Omental fat pad (tissue), 4 donors: ENCODE results near the gene NPAT. TPM values are rescaled to one million over a fixed set of nuclear protein-coding genes. Genes with fewer than 3 reads are reported as not detected.

Experiments used
- ATAC-seq: fragments of 150-250 bp; one replicate; pipeline ENCODE4 v1.9.1; 2016; ENCODE audit warnings: mild to moderate bottlenecking, moderate library complexity; ENCODE audit not compliant: low FRiP score
- DNase-seq: peaks from one replicate; pipeline ENCODE4 v3.0.0-alpha.2; 2019; ENCODE audit warnings: low spot score
- CTCF ChIP-seq, 3 donors: fragments of 450-650 bp; IDR thresholded peaks; one replicate each; pipeline ENCODE4 v1.5.1; 2016 to 2017; ENCODE audit warnings: antibody characterized with exemption in 3 of 3, mild to moderate bottlenecking in 3 of 3, moderate library complexity in 2 of 3
- total RNA-seq, 4 donors: library from RNA; depleted of rRNA; stranded (reverse); fragments of >200 nt; gene quantifications; one replicate each; pipeline ENCODE4 v1.1.0, GENCODE V29; 2016

Gene NPAT
- total RNA-seq, 4 donors from 2014 or later = 10.6 to 20.8 (median 11.0) TPM

DNA sequence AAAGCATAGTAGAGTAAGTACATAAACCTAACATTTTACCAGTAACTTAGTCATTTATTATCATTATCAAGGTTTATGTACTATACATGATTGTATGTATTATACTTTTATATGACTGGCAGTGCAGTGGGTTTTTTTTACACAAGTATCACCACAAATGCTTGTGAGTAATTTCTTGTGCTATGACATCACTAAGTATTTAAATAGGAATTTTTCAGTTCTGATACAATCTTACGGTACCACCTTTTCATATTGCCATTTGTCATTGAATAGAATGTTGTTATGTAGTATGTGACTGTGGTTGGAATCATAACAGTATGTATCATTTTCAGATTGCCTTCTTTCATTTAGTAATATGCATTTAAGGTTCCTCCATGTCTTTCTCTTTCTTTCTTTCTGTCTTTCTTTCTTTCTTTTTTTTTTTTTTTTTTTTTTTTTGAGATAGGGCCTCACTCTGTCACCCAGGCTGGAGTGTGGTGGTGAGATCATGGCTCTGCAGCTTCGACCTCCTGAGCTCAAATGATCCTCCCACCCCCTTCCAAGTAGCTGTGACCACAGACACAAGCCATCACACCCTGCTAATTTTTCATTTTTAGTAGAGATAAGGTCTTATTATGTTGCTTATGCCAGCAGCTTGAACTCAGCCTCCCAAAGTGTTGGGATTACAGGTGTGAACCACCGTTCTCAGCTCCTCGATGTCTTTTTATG lies 19.0 kb upstream of the NPAT start:
- no peak for TF ChIP-seq CTCF (IDR thresholded peaks at IDR 0.05)
- ATAC-seq (no peak), DNase-seq (no peak)

GRCh38 chr11:108239076-108239475 lies 16.6 kb upstream of the NPAT start:
- DNase-seq (no peak), ATAC-seq (no peak)
- no peak for TF ChIP-seq CTCF (IDR thresholded peaks at IDR 0.05)

DNA sequence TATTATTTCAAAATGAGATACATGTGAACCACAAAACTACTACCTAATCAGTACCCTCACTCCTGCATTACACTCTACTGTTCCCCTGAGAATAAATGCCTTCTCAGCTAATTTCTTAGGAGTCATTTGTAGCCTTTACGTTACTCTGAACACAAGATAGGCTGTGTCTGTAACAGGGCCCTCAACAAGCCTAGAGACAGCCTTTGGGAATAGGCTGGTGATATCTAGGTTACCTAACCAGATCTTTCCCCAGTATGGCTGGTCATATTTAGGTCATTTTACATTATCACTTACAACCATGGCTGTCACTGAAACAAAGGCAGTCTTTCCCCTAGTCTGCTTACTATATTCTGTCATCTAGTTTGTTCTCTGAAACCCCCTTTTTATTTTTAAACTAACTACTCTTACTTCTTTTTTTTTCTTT lies 14.6 kb upstream of the NPAT start:
- DNase-seq (no peak), ATAC-seq (no peak)
- TF ChIP-seq CTCF (IDR thresholded peaks at IDR 0.05) = no peak

GRCh38 chr11:108235633-108236032 lies 13.2 kb upstream of the NPAT start:
- DNase-seq (no peak), ATAC-seq (no peak)
- no peak for TF ChIP-seq CTCF (IDR thresholded peaks at IDR 0.05)

DNA sequence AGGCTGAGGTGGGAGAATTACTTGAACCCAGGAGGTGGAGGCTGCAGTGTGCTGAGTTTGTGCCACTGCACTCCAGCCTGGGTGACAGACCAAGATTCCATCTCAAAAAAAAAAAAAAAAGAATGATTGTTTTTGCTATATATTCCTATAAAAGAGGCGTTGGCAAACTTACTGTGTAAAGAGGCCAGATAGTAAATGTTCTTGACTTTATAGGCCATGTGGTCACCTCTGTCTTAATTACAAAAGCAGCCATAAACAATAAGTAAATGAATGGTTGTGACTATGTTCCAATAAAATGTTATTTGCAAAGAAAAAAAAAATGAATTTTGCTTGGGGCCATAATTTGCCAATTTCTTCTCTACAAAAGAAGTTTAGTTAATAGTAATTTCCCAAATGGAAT lies 12.8 kb upstream of the NPAT start:
- ATAC-seq (no peak), DNase-seq (no peak)
- TF ChIP-seq CTCF (IDR thresholded peaks at IDR 0.05) = no peak

GRCh38 chr11:108233277-108233945 lies 11.0 kb upstream of the NPAT start:
- no peak for DNase-seq
- no peak for TF ChIP-seq CTCF (IDR thresholded peaks at IDR 0.05)
- no peak for ATAC-seq

DNA sequence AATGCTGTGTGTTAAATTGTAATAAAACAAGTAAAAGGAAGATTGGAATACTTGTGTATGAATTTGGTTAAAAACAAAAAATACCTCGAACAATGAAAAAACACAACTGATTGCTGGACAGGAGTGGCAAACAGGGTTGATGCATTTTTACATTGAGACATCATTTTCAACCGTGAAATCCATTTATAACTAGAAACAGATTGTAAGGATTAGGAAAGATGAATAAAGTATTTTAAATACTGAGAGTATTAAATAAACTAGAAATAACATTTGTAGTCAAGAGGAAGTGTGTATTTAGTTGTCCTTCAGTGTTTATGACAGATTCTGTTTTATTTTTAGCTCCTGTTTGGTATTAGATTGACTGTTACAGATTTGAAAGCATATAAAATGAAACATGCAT lies 5.8 kb upstream of the NPAT start:
- ATAC-seq (no peak), DNase-seq (no peak)
- no peak for TF ChIP-seq CTCF (IDR thresholded peaks at IDR 0.05)
